Ovary (tissue), 9 donors: ENCODE data around the gene TMC2. TPM values are rescaled to one million over a fixed set of nuclear protein-coding genes. Genes with fewer than 3 reads are reported as not detected.
A peak's percentile ranks its signal among the peaks of the same experiment; 100 is the strongest.

Experiments used
- DNase-seq, 5 donors: peaks; one replicate each; pipeline ENCODE4 v3.0.0-alpha.2; 2019 to 2020
- H3K27ac ChIP-seq, 2 donors: fragments of 200-600 bp; one replicate each; pipeline versions ENCODE4 v1.5.1 to v1.8.0; 2019 to 2022
- H3K27me3 ChIP-seq: fragments of 200-600 bp; one replicate; pipeline ENCODE4 v1.8.0; 2022
- H3K36me3 ChIP-seq: fragments of 200-600 bp; sonication (generic); one replicate; pipeline ENCODE4 v1.5.1; 2019
- H3K4me1 ChIP-seq: one replicate; pipeline ENCODE4 v1.8.1; 2013; ENCODE audit warnings: mild to moderate bottlenecking, moderate library complexity; ENCODE audit not compliant: insufficient read depth
- H3K4me3 ChIP-seq: fragments of 200-600 bp; sonication (generic); one replicate; pipeline ENCODE4 v1.5.1; 2017
- H3K9me3 ChIP-seq, 2 donors: fragments of 200-600 bp in 1 of 2; sonication (generic) in 1 of 2; one replicate each; pipeline versions ENCODE4 v1.5.1 to v1.8.1; 2013 to 2019; ENCODE audit warnings: mild to moderate bottlenecking in 1 of 2, moderate library complexity in 1 of 2
- EP300 ChIP-seq: sonication (generic); formaldehyde crosslinking; IDR thresholded peaks from one replicate; pipeline ENCODE4 v1.6.1; 2017; ENCODE audit warnings: antibody characterized with exemption
- POLR2A ChIP-seq: fragments of 450-650 bp; IDR thresholded peaks from one replicate; pipeline ENCODE4 v1.6.1; 2017; ENCODE audit warnings: antibody characterized with exemption, mild to moderate bottlenecking, moderate library complexity
- WGBS, 3 donors: extraction: QIAGEN DNeasy Blood & Tissue Kit in 1 of 3; methylation state at CpG; one replicate each; pipeline versions ENCODE4 v1.1.5 to v1.1.7; 2013 to 2017; 5-methylcytosine and 5-hydroxymethylcytosine counted together
- intact Hi-C, 4 donors: fragments of 100-400 bp; cut with DNase I; formaldehyde crosslinking; loops; one replicate each; pipeline versions ENCODE4 v1.11.0 to v1.15.1; 2022 to 2023
- polyA plus RNA-seq, 2 donors: library from polyadenylated mRNA; stranded (reverse); fragments of 200-250 nt in 1 of 2; fragments of 350-450 nt in 1 of 2; fragmentation: Illumina TruSeq in 1 of 2; extraction: RNeasy Lipid Tissue Mini Kit (QIAGEN cat#74804) in 1 of 2; gene quantifications; one replicate each; pipeline ENCODE4 v1.2.3, GENCODE V29; 2013 to 2014
- total RNA-seq, 7 donors: library from RNA; depleted of rRNA in 2 of 7; stranded (reverse); fragments of >200 nt in 2 of 7; fragmentation: NEBNext Ultra II Directional in 3 of 7; extraction: Animal tissue kit (Norgen Biotek cat#: 25700) in 3 of 7; gene quantifications; one replicate each; pipeline versions ENCODE4 v1.1.0 to v1.2.4, GENCODE V29; 2016 to 2023
- TF ChIP-seq, protein P1 (sequence below), 3 donors: fragments of 450-650 bp in 2 of 3; fragments of 200-600 bp in 1 of 3; IDR thresholded peaks; one replicate each; pipeline versions ENCODE4 v1.5.1 to v1.8.0; 2016 to 2022; ENCODE audit warnings: antibody characterized with exemption in 3 of 3, mild to moderate bottlenecking in 1 of 3
- donor health status: DM: no; HTN: no; CAD: no; lungs with moderate emphysema.
- donor health status: DM: no; HTN: no; CAD: no.
- donor health status: Bipolar disorder and iron deficiency.
- donor health status: DM: yes; HTN: yes; CAD: no.
- donor health status: DM: no; HTN: no; CAD: no.
- donor health status: DM: yes; HTN: yes; CAD: no.

TMC2 gene
- total and polyA plus RNA-seq, 9 donors, result 0.07 to 0.38 (median 0.07) TPM; not detected in 4

DNA sequence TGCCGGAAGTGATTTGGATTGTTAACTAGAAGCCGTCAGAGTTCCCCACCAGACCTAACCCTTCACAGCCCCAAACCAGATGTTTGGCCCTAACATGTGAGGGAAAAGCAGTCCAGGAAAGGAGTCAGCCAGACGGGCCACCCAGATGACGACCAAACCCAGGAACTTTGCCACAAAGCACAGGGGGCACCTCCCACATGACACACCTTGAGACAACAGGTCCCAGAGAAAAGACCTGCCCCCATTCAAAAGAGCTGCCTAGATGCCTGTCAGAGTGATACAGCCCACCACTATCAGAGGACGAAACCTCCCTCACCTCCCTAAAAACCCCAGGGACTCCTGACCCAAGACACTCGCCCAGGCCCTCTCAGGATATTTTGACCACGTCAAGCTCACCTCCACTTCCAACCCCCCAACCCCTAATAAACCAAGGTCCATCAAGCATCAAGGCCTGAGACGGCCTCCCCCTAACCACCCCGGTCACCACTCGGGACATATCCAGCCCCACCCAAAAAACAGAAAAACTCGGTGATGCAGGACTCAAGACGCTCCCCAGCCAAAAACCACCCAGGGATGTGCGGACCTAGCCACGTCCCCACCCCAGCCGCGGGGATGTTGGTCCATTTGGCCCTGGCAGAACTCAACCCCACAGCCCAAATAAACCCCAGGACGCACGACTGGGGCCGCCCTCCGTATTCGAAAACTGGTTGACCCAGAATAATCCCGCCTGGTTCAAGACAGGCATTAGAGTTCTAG is 28.3 kb upstream of the TMC2 start:
- H3K4me1 ChIP-seq, result peaks cover 8% of the 10 kb centered on the region
- intact Hi-C loops, result no loop called here
- TF ChIP-seq POLR2A (no peak), EP300 (no peak)
- TF ChIP-seq, protein P1, sequence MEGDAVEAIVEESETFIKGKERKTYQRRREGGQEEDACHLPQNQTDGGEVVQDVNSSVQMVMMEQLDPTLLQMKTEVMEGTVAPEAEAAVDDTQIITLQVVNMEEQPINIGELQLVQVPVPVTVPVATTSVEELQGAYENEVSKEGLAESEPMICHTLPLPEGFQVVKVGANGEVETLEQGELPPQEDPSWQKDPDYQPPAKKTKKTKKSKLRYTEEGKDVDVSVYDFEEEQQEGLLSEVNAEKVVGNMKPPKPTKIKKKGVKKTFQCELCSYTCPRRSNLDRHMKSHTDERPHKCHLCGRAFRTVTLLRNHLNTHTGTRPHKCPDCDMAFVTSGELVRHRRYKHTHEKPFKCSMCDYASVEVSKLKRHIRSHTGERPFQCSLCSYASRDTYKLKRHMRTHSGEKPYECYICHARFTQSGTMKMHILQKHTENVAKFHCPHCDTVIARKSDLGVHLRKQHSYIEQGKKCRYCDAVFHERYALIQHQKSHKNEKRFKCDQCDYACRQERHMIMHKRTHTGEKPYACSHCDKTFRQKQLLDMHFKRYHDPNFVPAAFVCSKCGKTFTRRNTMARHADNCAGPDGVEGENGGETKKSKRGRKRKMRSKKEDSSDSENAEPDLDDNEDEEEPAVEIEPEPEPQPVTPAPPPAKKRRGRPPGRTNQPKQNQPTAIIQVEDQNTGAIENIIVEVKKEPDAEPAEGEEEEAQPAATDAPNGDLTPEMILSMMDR (IDR thresholded peaks at IDR 0.05), result no peak
- no peaks in the 10 kb centered on the region for H3K27me3 ChIP-seq
- WGBS, 3 donors, result 3 to 5% (median 3%) methylated on average over 22 of the region's 22 CpGs
- H3K27ac ChIP-seq, result peak overlapping the region; percentile 40 to 80
- H3K4me3 ChIP-seq, result peak overlapping the region; percentile 93
- DNase-seq, result peak in 3 of 5 donors; percentile 14 to 37 (median 33)
- no peaks in the 10 kb centered on the region for H3K9me3 ChIP-seq
- H3K36me3 ChIP-seq, result no peaks in the 10 kb centered on the region

DNA sequence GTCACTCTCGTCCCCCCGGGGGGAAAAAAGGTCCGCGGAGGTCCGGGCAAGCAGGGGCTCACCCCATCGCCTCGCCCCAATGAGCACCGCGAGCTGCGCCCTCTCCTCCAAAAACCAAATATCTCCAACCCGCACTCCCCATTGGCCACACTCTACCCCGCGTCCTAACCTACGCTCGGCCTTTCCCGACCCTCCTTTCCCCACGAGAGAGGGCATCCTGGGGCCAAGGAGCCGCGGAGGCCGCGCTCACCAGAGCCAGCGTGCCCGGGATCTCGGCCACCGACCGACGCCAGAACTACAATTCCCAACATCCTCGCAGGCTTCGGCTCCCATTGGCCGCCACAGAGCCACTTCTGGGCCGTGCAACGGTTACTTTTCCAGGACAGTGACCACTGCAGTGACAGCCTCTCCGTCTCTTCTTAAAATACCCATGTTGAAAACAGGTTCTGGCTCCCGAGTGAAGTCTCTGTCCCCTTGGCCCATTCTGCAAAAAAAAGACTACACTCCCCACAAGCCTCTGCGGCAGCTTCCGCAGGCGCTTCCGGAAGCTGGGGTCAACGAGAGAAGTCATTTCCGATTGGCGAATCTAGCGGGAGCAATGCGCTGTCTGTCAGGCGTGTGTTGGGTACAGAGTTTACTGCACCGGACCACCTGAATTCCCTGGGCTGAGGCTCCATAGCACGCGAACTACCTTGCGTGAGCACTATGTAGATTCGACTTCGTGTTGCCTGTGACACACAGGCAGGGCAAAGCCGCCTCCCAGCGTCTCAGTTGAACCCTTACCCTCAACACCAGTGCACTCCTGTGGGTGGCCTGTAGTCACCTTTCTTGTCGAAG is 27.5 kb upstream of the TMC2 start, which contains the start of gene ZNF343:
TSS of gene ZNF343 (minus strand) at position 285 of the 837 bp plus-strand sequence. CDS start 15,020 bp downstream, outside the sequence.
- TF ChIP-seq, protein P1 (IDR thresholded peaks at IDR 0.05), result no peak
- TF ChIP-seq POLR2A, result peak; percentile 46
- H3K36me3 ChIP-seq, result no peaks in the 10 kb centered on the region

DNA sequence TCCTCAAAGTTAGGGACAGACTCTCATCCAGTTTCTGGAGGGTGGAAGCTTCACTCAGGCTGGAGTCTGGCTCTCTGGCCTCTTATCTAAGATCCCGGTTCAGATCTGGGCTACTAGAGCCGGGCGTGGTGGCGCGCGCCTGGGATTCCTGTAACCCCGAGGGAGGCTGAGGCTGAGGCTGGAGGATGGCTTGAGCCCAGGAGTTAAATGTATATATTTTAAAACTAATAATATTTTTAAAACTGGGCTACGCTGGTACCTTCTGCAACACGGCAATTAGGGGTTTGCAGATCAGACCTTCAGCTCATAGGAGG is 26.9 kb upstream of the TMC2 start:
- Histone ChIP-seq H3K36me3 (no peaks in the 10 kb centered on the region), H3K27me3 (no peaks in the 10 kb centered on the region), H3K4me1 (peaks cover 8% of the 10 kb centered on the region), H3K27ac (peak overlapping the region in 1 of 2 donors; percentile 80), H3K9me3 (no peaks in the 10 kb centered on the region), H3K4me3 (peak overlapping the region; percentile 93)
- peak in 1 of 5 donors; percentile 35 for DNase-seq
- TF ChIP-seq POLR2A (no peak), EP300 (no peak)
- TF ChIP-seq, protein P1 (IDR thresholded peaks at IDR 0.05), result no peak
- 35 to 49% (median 42%) methylated on average over 9 of the region's 9 CpGs for WGBS, 3 donors
- intact Hi-C loops, result no loop called here

More for the DNA sequence above, 27.5 kb upstream of the TMC2 start, which contains the start of gene ZNF343:
- DNase-seq, result peak; percentile 73 to 84 (median 80)
- Histone ChIP-seq H3K4me3 (peak within 1 kb of the TSS; percentile 93), H3K27ac (peak within 1 kb of the TSS; percentile 40 to 80), H3K9me3 (no peaks in the 10 kb centered on the region), H3K4me1 (peaks cover 8% of the 10 kb centered on the region), H3K27me3 (no peaks in the 10 kb centered on the region)
- intact Hi-C loops, result no loop called here
- WGBS, 3 donors, result 0 to 1% (median 1%) methylated on average over 53 of the region's 53 CpGs

DNA sequence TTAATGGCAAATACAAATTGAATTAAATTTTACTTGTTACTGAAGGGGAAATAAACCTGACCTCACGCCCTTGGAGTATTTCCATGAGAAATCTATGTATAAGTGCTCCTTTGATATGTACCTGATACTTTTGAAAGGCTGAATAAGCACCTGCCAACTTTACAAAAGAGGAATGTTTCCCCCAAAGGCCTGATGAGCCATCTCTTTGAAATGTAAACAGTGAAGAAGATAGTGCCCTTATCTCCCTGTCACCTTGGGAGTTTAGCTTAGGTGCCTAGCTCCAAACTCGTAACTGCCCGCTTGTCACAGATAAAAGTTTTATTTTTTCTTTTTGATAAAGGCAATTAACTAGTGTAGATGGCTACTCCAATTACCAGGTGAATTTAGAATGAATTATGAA is 26.6 kb upstream of the TMC2 start:
- 80 to 84% (median 81%) methylated on average over 3 of the region's 3 CpGs for WGBS, 3 donors
- H3K27me3 ChIP-seq, result no peaks in the 10 kb centered on the region
- TF ChIP-seq, protein P1 (IDR thresholded peaks at IDR 0.05), result no peak

More for the DNA sequence above, 26.6 kb upstream of the TMC2 start:
- Histone ChIP-seq H3K36me3 (no peaks in the 10 kb centered on the region), H3K4me3 (no peak overlapping the region), H3K9me3 (no peaks in the 10 kb centered on the region), H3K4me1 (peaks cover 8% of the 10 kb centered on the region), H3K27ac (no peak overlapping the region)
- intact Hi-C loops, result no loop called here
- DNase-seq, result no peak
